HG03175 (cell line): ENCODE data around the gene CCDC157.

ENCODE experiments used
- ATAC-seq: cut with Tn5 transposase; IDR thresholded peaks from one replicate; pipeline ENCODE4 v1.9.1; 2021; ENCODE audit warnings: mild to moderate bottlenecking, moderate library complexity; ENCODE audit not compliant: unreplicated experiment

Gene CCDC157

GRCh38 chr22:30356449-30357235 lies at the start of gene CCDC157, which contains the start of gene SF3A1:
Gene CCDC157, plus strand, starts transcription at chr22:30357007. Its CDS starts 8,994 bp downstream, at chr22:30366001.
Gene SF3A1, minus strand, starts transcription at chr22:30356894. Its CDS starts 102 bp downstream, at chr22:30356792.
- ATAC-seq, result peak; percentile 92

- no peak for ATAC-seq
These were observed 49.7 kb upstream of the CCDC157 start for GRCh38 chr22:30307041-30307574.

GRCh38 chr22:30308093-30308492 lies 48.7 kb upstream of the CCDC157 start:
- no peak for ATAC-seq

- ATAC-seq, result no peak
These were observed 48.1 kb upstream of the CCDC157 start for GRCh38 chr22:30308518-30309230.

- ATAC-seq, result peak; percentile 41
These were observed 46.7 kb upstream of the CCDC157 start for GRCh38 chr22:30309951-30310741.

GRCh38 chr22:30310881-30311771 lies 45.7 kb upstream of the CCDC157 start:
- no peak for ATAC-seq

GRCh38 chr22:30312053-30312452 lies 44.8 kb upstream of the CCDC157 start:
- ATAC-seq, result no peak

GRCh38 chr22:30313527-30314363 lies 43.1 kb upstream of the CCDC157 start:
- no peak for ATAC-seq

- no peak for ATAC-seq
These were observed 41.9 kb upstream of the CCDC157 start for GRCh38 chr22:30314915-30315314.

GRCh38 chr22:30315962-30316576 lies 40.7 kb upstream of the CCDC157 start:
- ATAC-seq, result no peak

- no peak for ATAC-seq
These were observed 39.0 kb upstream of the CCDC157 start for GRCh38 chr22:30317778-30318177.

GRCh38 chr22:30318799-30319419 lies 37.9 kb upstream of the CCDC157 start:
- no peak for ATAC-seq

- no peak for ATAC-seq
These were observed 36.7 kb upstream of the CCDC157 start for GRCh38 chr22:30320021-30320556.

- no peak for ATAC-seq
These were observed 35.3 kb upstream of the CCDC157 start for GRCh38 chr22:30321461-30321860.

- ATAC-seq, result no peak
These were observed 33.6 kb upstream of the CCDC157 start for GRCh38 chr22:30323246-30323645.

GRCh38 chr22:30324014-30324730 lies 32.6 kb upstream of the CCDC157 start:
- ATAC-seq, result no peak

- no peak for ATAC-seq
These were observed 31.6 kb upstream of the CCDC157 start for GRCh38 chr22:30325065-30325720.
